HG02610 (cell line): ENCODE results near the gene MZF1.
"Not testable (repeated sequence)": the region's sequence is repeated elsewhere in the genome, so short reads cannot be mapped to it uniquely, and the experiment has no call there.

Experiments used
- ATAC-seq: cut with Tn5 transposase; IDR thresholded peaks from one replicate; pipeline ENCODE4 v1.9.1; 2021; ENCODE audit warnings: mild to moderate bottlenecking, moderate library complexity; ENCODE audit not compliant: unreplicated experiment

Gene MZF1

DNA sequence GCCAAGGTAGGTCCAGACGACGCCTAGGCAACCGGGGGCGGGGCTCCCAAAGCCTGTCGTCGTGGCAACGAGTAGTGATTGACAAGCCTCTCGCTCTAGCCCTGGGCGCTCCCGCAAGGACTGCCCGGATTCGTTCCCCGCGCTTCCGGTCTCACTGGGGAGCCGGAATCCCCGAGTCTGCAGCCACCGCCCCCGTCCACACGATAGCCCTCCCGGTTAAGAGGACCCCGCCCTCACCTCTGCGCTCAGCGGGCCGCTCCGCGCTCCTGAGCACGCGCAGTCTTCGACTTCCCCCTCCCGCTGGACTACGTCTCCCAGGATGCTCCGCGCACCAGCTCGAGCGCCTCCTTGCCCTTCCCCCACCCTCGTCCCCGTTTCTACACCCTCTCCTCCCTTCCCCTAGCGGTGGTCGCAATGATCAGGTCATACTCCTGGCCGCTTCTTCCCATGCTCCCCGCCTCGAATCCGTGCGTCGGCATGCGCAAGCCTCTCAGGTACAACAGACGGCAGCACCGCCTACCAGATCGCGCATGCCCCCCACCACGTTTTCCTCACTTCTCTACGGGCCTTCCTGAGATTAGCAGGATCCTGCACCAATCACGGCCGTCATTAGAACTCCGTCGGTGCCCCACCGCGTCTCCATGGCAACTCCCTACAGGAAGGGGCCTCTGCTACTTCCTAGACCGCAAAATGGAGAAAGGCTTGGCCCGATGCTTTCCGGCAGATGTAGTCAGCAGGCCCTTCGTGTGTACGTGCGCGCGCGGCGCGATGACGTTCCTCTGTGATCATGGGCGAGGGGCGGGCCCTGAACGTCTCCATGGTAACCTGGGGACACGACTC lies at the start of gene MZF1:
MZF1 (minus strand) TSS at position 518 of the 840 bp plus-strand sequence. CDS start 1,946 bp downstream, outside the sequence.
- ATAC-seq, result peak; percentile 56

- not testable (repeated sequence) for ATAC-seq
Measured at GRCh38 chr19:58607213-58607612, 34.1 kb upstream of the MZF1 start.

DNA sequence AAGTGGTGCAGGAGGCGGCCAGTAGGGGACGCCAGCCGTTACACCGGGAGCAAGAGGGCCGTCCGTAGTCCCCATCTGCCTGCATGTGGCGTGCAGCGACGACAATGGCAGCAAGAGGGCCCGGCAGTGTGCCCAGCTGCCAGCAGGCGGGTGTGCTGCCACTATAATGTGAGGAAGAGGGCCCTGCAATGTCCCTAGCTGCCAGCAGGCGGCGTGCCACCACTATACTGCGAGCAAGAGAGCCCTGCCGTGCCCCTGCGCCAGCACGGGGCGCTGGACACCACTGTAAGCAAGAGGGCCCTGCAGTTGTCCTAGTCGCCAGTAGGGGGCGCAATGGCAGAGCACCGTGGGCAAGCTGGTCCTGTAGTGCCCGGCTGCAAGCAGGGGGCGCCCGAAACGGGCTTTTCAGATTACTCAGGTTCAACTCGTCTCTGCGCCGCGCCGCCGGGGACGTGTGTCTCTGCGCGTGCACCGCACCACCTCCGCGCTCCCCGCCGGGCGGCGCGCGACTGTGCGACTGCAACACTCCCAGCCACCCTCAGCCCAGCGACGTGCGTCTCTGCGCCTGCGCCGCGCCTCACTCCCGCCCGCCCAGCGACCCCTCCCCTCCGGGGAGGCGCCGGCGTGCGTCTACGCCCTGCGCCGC lies 33.2 kb upstream of the MZF1 start:
- not testable (repeated sequence) for ATAC-seq

DNA sequence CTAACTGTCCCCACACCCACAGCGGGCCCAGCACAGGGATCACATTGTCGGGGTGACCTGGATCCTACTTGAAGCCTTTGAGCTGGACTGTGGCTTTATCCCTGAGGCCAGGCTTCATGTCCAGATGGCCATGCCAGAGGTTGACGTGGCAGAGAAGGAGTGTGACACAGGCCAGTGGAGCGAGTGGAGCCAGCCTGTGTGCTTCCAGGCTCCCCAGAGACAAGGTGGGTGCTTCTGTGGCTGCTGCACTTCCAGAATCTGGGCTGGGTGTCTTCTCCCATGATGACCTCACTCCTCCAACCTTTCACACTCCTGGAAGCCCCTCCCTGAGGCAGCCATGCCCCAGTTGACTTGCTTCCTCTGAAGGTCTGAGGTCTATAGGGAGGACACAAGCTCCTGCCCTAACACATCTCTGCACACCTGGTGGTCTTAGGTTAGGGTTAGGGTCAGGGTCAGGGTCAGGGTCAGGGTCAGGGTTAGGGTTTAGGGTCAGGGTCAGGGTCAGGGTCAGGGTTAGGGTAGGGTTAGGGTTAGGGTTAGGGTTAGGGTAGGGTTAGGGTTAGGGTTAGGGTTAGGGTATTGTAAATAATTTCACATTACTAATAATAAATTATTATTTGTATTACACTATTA lies 13.1 kb upstream of the MZF1 start:
- no peak for ATAC-seq

DNA sequence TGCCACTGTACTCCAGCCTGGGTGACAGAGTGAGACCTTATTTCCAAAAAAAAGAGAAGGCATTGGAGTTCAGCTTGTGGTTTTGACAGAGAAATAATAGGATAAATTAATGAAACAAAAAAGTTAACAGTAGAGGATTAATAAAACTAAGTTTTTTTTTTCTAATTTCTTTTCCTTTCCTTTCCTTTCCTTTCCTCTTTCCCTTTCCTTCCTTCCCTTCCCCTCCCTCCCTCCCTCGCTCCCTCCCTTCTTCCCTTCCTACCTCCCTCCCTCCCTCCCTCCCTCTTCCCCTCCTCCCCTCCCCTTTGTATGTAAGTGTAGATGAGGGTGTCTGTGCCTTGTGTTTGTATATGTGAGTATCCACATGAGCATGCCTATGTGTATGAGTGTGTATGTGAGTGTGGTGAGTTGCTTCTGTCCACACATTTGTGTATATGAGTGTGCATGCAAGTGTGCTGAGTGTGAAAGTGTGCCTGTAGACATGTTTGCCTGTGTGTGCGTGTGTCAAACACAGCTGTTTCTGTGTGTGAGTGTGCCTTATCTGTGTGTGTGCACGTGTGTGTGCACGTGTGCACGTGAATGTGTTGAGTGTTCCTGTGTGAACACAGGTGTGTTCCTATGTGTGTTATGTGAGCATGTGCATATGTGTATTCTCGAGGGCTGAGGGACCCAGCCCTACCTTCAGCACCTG lies 12.5 kb upstream of the MZF1 start:
- no peak for ATAC-seq

GRCh38 chr19:58584498-58585441 lies 11.6 kb upstream of the MZF1 start:
- ATAC-seq, result no peak

- ATAC-seq, result no peak
Measured at GRCh38 chr19:58582985-58583384, 9.8 kb upstream of the MZF1 start.

DNA sequence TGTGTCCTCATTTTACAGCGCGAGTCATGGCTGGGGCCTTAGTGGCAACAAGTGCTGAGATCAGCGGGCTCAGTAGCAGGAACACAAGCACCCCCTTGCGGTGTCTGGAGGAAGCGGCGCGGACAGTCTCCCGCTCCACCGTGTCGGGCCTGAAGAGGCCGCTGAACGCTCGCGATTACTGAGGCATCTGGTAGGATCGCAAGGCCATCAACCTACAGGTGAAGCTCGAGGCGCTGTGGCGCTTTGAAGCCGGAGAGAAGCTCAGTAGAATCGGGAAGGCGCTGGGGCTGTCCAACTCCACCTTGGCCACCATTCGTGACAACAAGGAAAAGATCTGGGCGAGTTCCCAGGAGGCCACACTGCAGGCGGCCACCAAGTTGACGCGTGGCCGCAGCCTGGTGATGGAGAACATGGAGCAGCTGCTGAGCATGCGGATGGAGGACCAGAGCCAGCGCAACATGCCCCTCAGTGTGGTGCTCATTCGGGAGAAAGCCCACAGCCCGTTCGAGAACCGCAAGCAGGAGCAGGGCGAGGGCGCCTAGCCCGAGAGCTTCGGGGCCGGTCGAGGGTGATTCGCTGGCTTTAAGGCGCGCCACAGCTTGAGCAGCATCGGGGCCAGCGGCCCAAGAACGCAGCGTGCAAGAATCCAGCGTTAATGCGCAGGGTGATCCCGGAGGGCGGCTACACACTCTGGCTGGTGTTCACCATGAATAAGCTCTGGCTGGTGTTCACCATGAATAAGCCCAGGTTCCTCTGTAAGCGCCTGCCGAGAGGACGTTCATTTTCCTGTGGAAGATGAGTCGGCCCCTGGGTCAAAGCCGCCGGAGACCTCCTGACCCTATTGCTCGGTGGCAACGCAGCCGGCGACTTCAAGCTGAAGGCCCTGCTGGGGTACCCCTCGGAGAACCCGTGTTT lies 8.3 kb upstream of the MZF1 start:
- ATAC-seq, result peak; percentile 77

GRCh38 chr19:58579473-58580142 lies 6.5 kb upstream of the MZF1 start:
- ATAC-seq, result no peak

GRCh38 chr19:58578012-58578925 lies 5.1 kb upstream of the MZF1 start:
- ATAC-seq, result no peak

DNA sequence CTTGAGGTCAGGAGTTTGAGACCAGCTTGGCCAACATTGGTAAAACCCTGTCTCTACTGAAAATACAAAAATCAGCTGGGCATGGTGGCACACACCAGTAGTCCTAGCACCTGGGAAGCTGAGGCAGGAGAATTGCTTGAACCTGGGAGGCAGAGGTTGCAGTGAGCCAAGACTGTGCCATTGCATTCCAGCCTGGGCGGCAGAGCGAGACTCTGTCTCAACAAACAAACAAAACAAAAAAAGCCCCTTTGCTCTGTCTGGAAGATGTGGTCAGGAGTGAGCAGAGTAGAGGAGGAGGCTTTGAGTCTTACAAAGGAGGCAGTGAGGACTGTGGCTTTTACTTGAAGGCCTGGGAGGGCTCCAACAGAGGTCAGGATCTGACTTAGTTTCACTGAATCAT lies 4.4 kb upstream of the MZF1 start:
- ATAC-seq, result not testable (repeated sequence)

DNA sequence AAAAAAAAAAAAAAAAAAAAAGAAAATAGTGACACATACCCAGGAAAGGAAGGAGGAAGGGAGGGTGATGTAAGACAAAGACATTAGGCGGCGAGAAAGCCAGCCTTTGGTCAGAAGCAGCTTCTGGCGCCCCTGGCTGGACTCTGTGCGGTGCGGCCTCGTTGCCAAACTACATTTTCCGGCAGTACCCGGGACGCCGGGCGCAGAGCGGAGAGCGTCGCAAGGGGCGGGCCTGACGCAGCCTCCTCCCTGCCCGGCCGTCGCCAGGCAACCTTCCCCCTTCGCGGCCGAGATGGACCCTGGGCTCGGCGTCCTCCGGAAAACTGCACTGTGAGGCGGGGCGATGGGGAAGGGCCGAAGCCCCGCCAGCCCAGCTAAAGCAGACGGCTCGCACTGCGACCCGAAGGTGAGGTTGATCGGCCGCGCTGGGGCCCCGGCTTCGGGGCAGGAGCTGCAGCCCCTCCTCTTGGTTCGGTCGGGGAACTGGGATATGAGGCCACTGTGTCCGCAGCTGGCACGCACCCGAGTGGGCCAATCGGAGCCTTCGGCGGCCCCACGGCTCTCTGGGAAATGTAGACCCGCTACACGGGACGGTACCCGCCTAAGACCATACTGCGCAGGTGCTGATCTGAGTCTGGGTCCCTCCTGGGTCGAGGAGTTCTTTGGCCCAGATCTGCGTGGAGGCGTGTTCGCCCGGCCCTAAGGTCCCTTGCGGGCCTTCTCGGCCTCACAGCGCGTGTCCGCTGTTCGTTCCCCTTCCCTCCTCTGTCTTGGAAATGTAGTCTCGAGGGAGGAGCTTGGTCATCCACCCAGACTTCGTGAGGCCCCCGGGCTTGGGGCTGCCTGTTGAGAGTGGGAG lies 2.3 kb upstream of the MZF1 start:
- ATAC-seq, result peak; percentile 42

DNA sequence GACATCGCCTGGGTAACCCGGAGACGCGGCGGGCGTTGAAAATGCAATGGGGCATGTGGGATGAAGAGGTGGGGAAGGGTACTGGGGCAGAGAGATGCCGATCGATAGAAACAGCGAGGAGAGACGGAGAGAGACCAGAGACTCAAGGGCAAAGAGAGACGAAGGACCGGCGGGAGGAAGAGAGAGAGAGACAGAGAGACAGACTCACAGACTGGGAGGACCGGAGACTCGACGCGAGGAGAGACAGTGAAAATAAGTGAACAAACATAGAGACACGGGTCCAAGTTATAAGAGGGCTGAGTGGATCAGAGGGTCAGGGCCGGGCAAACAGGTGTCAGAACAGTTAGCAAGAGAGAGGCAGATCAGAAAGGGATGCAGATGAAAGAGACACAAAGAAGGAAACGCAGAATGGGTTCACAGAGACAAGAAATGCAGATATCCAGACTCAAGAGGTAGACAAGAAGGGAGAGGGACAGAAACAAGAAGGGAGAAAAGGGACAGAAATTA lies 576 bp upstream of the MZF1 start:
- ATAC-seq, result no peak

- no peak for ATAC-seq
Measured at GRCh38 chr19:58572026-58572817, 913 bp downstream of the MZF1 start.

DNA sequence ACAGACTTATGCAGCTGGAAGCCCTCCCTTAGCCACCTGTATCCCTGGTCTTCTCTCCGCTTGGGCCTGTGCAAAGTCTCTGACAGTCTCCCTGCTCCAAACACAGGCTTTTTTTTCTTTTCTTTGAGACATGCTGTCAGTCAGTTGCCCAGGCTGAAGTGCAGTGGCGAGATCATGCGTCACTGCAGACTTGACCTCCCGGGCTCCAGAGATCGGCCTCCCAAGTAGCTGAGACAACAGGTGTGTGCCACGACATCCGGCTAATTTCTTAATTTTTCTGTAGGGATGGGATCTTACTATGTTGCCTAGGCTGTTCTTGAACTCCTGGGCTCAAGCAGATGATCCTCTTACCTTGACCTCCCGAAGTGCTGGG lies 1.6 kb downstream of the MZF1 start:
- ATAC-seq, result no peak
